ENCODE measurements around the gene STXBP5L. TPM values are rescaled to one million over a fixed set of nuclear protein-coding genes. Genes with fewer than 3 reads are reported as not detected.
"Not testable (repeated sequence)": the region's sequence is repeated elsewhere in the genome, so short reads cannot be mapped to it uniquely, and the experiment has no call there.

STXBP5L gene
- total RNA-seq, 1 donor from 2014 or later: 8.5 TPM

- Mint-ChIP-seq H3K27ac (no peak overlapping the region), H3K36me3 (ENCODE audit: insufficient read depth) (peaks cover 7% of the 10 kb centered on the region), H3K27me3 (no peaks in the 10 kb centered on the region), H3K4me1 (ENCODE audit: low read depth) (no peaks in the 10 kb centered on the region), H3K4me3 (ENCODE audit: low read depth) (no peak overlapping the region), H3K9me3 (ENCODE audit: low read depth) (peaks cover 26% of the 10 kb centered on the region)
- DNase-seq (ENCODE audit: low spot score, unreplicated experiment): no peak
- TF ChIP-seq CTCF (IDR thresholded peaks at IDR 0.05; ENCODE audit: unreplicated experiment): no peak
Observed at GRCh38 chr3:121165397-121165837, 257.4 kb downstream of the STXBP5L start.

- peaks cover 7% of the 10 kb centered on the region for H3K36me3 Mint-ChIP-seq (ENCODE audit: insufficient read depth)
- no peaks in the 10 kb centered on the region for H3K4me1 Mint-ChIP-seq (ENCODE audit: low read depth)
- peaks cover 35% of the 10 kb centered on the region for H3K9me3 Mint-ChIP-seq (ENCODE audit: low read depth)
- no peak for TF ChIP-seq CTCF (IDR thresholded peaks at IDR 0.05; ENCODE audit: unreplicated experiment)
- DNase-seq (ENCODE audit: low spot score, unreplicated experiment): no peak
- no peak overlapping the region for H3K27ac Mint-ChIP-seq
- H3K27me3 Mint-ChIP-seq: no peaks in the 10 kb centered on the region
- no peak overlapping the region for H3K4me3 Mint-ChIP-seq (ENCODE audit: low read depth)
Observed at GRCh38 chr3:121167374-121168139, 259.6 kb downstream of the STXBP5L start.

GRCh38 chr3:121175083-121175482, 267.1 kb downstream of the STXBP5L start:
- Mint-ChIP-seq H3K4me1 (ENCODE audit: low read depth) (peaks cover 1% of the 10 kb centered on the region), H3K9me3 (ENCODE audit: low read depth) (peaks cover 28% of the 10 kb centered on the region), H3K27ac (no peak overlapping the region), H3K4me3 (ENCODE audit: low read depth) (no peak overlapping the region), H3K36me3 (ENCODE audit: insufficient read depth) (peaks cover 6% of the 10 kb centered on the region), H3K27me3 (no peaks in the 10 kb centered on the region)
- no peak for TF ChIP-seq CTCF (IDR thresholded peaks at IDR 0.05; ENCODE audit: unreplicated experiment)
- no peak for DNase-seq (ENCODE audit: low spot score, unreplicated experiment)

GRCh38 chr3:121190626-121191025, 282.6 kb downstream of the STXBP5L start:
- H3K27me3 Mint-ChIP-seq; H3K4me1 Mint-ChIP-seq (ENCODE audit: low read depth); DNase-seq (ENCODE audit: low spot score, unreplicated experiment); H3K27ac Mint-ChIP-seq; H3K4me3 Mint-ChIP-seq (ENCODE audit: low read depth): not testable (repeated sequence)
- Mint-ChIP-seq H3K36me3 (ENCODE audit: insufficient read depth) (peaks cover 23% of the 10 kb centered on the region), H3K9me3 (ENCODE audit: low read depth) (peaks cover 25% of the 10 kb centered on the region)

- H3K27me3 Mint-ChIP-seq: no peaks in the 10 kb centered on the region
- peaks cover 4% of the 10 kb centered on the region for H3K36me3 Mint-ChIP-seq (ENCODE audit: insufficient read depth)
- H3K27ac Mint-ChIP-seq: no peak overlapping the region
- no peak overlapping the region for H3K4me3 Mint-ChIP-seq (ENCODE audit: low read depth)
- no peaks in the 10 kb centered on the region for H3K4me1 Mint-ChIP-seq (ENCODE audit: low read depth)
- H3K9me3 Mint-ChIP-seq (ENCODE audit: low read depth): peaks cover 20% of the 10 kb centered on the region
- no peak for DNase-seq (ENCODE audit: low spot score, unreplicated experiment)
- TF ChIP-seq CTCF (IDR thresholded peaks at IDR 0.05; ENCODE audit: unreplicated experiment): no peak
Observed at GRCh38 chr3:121202573-121202972, 294.6 kb downstream of the STXBP5L start.

- Mint-ChIP-seq H3K36me3 (ENCODE audit: insufficient read depth) (no peaks in the 10 kb centered on the region), H3K4me3 (ENCODE audit: low read depth) (no peak overlapping the region), H3K9me3 (ENCODE audit: low read depth) (no peaks in the 10 kb centered on the region), H3K27me3 (no peaks in the 10 kb centered on the region), H3K27ac (no peak overlapping the region), H3K4me1 (ENCODE audit: low read depth) (no peaks in the 10 kb centered on the region)
- no peak for DNase-seq (ENCODE audit: low spot score, unreplicated experiment)
- no peak for TF ChIP-seq CTCF (IDR thresholded peaks at IDR 0.05; ENCODE audit: unreplicated experiment)
Observed at GRCh38 chr3:121223116-121223515, 315.1 kb downstream of the STXBP5L start.

All from progenitor cell of endocrine pancreas (in vitro differentiated cells).